DMS79 treated with DMSO at 0.1 percent for 48 hours (cell line): ENCODE data around the gene RECK.

Source experiments
- DNase-seq: peaks from one replicate; lab custom pipeline; 2025; lab: John Stamatoyannopoulos, UW

RECK gene

DNA sequence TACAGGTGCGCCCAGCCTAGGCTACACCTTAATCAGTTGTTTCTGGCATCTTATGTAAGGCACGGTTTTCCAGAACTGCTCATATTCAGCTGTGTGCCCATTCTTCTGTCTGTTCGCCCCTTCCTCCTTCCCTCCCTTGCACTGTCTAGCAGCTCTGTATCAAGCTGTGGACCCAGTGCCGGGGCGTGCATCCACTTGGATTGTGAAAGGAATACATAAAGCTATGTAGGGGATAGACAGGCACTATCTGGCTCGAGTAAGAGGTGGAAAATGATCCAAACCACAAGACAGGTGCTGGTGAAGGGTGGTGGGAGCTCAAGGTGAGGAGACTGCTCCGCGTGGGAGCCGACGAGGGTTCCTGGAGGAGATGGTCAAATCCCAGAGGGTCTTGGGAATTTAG lies 101.8 kb downstream of the RECK start:
- DNase-seq = no peak

GRCh38 chr9:36138901-36139300 lies 102.2 kb downstream of the RECK start:
- no peak for DNase-seq

DNA sequence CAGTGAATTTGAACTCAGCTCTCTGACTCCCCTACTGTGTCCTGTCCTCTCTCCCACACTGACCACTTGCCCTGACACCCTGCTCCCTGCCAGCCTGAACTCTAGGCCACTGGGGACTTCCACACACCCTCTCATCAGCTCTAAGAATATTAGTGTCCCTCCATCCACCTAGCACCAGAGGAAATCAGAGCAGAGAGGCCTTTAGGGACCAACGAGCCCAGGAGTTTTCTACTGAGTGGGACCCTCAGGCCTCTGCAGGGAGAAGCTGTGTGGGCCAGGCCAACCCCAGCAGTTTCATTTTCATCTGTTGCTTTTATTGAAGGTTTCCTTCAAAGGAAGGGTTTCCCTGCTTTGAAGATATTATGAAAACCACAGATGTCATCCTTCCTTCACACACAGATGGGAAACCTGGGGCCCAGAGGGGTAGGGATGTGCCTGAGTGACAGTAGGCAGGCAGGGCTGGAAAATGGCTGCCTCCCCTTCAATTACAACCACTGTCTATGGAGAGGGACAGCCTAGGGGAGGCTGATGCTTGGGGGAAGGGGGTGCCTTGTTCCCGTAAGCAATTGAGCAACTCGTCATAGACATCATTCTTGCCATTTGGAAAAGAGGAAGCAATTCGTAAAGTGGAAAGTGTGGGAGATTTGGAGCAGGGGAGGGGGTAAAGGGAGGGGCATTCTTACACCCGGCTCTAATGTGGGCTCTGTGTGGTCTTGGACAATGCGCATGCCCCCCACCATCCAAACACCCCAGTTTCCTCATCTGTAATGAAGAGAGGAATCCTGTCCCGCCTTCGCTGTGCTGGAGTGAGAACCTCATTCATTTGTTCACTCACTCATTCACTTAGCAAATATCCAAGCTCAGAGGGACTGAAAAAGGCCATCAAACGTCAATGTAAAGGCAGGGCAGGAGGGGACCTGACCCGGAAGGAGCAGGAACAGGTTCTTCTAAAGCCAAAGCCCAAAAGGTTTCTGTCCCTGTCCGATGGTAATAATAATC lies 103.7 kb downstream of the RECK start:
- no peak for DNase-seq

GRCh38 chr9:36141288-36141687 lies 104.6 kb downstream of the RECK start:
- DNase-seq = no peak

DNA sequence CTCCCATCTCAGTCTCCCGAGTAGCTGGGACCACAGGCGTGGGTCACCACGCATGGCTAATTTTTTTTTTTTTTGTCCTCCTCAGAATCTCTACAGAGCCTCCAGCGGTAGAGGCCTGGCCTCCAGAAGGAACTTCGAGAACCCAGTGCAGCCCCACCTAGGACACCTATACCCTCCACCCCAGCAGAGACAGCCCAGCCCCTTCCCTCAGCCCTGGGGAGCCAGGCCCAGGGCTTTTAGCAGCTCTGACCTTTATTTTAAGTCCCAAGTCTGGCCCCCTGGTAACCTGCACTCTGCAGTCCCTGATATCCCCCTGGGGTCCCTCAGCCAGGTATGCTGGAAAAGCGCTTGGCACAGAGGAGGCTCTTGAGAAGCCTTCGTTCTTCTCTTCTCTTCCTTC lies 105.0 kb downstream of the RECK start:
- no peak for DNase-seq

DNA sequence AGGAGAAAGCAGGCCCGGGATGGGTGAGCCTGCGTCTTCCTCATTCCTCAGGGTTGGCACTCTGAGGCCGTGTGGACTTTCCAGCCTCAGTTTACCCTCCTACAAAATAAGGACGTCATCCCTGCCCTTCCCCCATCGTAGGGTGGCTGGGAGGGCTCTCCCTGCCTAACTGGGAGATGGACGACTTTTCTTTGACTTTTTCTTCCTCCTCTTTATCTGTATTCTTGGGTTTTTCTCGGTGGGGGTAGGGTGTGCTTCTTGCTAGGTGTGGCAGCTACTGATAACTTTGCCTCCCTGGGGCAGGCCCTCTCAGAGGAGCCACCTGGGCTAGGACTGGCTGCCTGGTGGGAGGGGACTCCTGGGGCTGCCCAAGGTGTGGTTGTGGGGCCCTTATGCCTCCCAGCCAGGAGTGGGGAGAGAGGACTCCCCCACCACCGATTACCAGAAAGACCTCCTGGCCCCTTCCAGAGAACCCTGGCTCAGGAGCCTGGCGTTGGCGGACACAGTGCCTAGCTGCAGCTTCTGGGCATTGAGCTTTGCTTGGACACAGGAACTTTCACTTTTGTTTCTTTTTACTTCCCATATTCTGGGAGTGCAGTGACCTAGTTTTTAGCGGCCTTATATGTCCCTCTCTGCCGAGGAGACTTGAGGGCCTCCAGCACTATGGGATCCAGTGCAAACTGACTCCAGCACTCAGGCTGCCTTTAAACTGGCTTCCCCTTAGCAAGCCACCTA lies 106.0 kb downstream of the RECK start:
- no peak for DNase-seq

DNA sequence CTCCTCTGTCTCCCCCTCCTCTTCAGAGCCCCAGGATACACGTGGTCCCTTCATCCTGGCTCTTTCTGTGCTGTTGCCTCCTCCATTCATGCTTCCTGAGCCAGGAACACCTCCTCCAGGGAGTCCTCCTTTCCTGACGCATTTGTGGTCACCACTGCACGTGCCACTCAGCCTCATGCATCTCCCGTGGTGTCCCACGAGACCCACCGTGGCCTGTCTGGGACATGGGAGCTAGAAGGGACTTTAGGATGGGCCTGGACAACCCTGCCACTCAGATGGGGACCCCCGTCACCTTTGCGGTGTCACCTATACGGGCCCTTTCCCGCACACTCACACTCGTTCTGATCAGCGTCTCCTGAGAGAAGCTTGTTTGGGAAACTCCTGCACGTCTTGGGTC lies 106.5 kb downstream of the RECK start:
- DNase-seq = no peak

DNA sequence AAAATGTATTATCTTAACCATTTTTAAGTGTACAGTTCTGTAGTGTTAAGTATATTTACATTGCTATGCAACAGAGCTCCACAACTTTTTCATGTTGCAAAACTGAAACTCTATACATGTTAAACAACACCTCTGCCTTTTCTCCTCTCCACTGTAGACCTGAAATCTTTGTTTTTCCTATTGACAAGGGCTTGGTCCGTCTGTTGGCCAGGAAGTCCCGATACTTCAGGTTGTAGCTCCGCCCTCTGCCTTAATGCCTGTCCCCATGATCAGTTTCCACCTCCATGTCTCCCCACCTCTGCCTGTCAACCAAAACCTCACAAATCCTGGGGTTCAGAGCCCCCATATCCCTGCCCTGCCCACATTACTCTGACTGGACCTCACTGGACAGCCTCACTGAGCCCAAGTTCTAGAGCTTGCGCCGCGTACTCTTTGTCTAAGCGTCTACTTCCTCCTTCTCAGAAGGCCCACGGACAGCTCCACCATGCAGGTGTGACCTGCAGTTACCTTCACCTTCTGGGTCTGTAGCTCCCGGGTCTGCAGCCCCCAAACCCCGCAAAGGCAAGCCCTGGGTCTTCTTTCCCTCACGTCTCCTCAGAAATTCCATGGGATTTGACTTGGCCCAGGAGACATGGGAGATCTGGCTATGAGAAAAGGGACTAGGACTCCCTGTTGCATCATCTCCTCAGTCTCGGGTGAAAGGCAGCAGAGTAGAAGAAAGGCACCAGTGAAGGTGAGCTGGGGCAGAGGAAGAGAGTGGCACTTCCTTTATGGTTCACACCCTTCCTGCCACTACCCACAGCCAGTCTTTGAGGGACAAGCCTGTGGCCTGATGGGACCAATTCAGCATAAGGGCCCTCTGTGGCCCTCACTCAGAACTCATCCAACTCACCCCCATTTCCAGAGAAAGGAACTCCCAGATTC lies 107.9 kb downstream of the RECK start:
- DNase-seq = no peak

DNA sequence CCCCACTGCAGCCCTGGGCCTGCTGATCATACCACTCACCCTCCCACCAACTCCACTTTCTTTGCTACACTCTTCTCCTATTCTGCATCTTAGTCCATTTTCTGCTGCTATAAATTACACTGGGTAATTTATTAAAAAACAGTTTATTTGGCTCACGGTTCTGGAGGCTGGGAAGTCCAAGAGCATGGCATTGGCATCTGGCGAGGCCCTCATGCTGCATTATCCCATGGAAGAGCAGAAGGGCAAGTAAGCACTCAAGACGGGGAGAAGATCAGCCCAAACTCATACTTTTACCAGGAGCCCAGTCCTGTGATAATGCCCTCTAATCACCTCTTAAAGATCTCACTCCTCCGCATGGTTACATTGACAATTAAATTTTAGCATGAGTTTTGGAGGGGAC lies 109.3 kb downstream of the RECK start:
- DNase-seq = no peak

- DNase-seq = no peak
Observed at GRCh38 chr9:36146651-36147050, 109.9 kb downstream of the RECK start.

- no peak for DNase-seq
Observed at GRCh38 chr9:36147441-36148175, 110.9 kb downstream of the RECK start.

- no peak for DNase-seq
Observed at GRCh38 chr9:36148311-36149051, 111.8 kb downstream of the RECK start.

GRCh38 chr9:36149197-36149596 lies 112.5 kb downstream of the RECK start:
- DNase-seq = no peak

- DNase-seq = no peak
Observed at GRCh38 chr9:36150574-36151315, 114.0 kb downstream of the RECK start.

GRCh38 chr9:36151316-36152210 lies 114.8 kb downstream of the RECK start:
- no peak for DNase-seq

GRCh38 chr9:36152741-36153438 lies 116.2 kb downstream of the RECK start:
- DNase-seq = no peak

- no peak for DNase-seq
Observed at GRCh38 chr9:36153746-36154145, 117.0 kb downstream of the RECK start.

DNA sequence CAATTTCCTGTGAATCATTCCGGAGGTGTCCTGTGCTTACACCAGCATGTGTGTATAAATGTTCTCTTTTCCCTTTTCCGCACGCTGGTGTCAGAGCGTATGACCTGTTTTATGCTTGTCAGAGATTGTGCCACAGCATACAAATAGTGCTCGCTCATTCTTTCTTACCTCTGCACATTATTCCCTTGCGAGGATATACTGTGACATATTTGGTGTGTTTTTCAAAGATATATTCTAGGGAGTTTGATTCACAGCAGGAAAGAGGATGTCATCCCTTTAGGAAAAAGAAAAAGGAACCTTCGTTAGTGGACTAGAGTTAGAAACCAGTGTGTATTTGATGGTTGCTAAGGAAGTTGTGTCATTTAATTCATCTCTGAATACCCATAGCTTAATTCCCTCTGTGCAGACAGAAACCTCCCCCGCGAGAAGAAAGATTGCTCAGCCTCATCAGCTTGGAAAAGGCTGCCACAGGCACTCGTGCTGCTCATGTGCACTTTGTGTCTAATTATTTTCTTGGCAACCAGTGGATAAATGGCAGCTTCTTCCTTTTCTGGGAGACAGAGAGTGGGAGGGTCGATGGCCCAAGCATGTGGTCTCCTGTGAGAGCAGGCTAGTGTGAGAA lies 117.7 kb downstream of the RECK start:
- DNase-seq = no peak
